Measurements from ENCODE around the gene CENPX. TPM values are rescaled to one million over a fixed set of nuclear protein-coding genes. Genes with fewer than 3 reads are reported as not detected.

The CENPX gene
- polyA plus RNA-seq, 1 donor (not counting 4 experiments of a cell fraction or from before 2014, with no cell fraction given), result 48.2 TPM

- H3K9me1 ChIP-seq (ENCODE audit: control insufficient read depth, extremely low read depth, insufficient read depth, low read length), result no peaks in the 10 kb centered on the region
- no peak overlapping the region for H3K4me3 ChIP-seq (ENCODE audit: control insufficient read depth in 2 of 3, extremely low read depth in 1 of 3, insufficient read depth in 2 of 3, low read depth in 1 of 3, low read length in 3 of 3)
- no peak overlapping the region for H3K4me2 ChIP-seq (ENCODE audit: control insufficient read depth, extremely low read depth, insufficient read depth, low read depth, low read length)
- H3K4me1 ChIP-seq (ENCODE audit: control insufficient read depth, extremely low read depth, insufficient read depth, low read length), result peaks cover 27% of the 10 kb centered on the region
- no peaks in the 10 kb centered on the region for H3K27me3 ChIP-seq (ENCODE audit: control insufficient read depth, extremely low read depth, insufficient read depth, low read length)
- TF ChIP-seq EZH2 (IDR thresholded peaks at IDR 0.05; ENCODE audit: low read length), result no peak
- TF ChIP-seq, protein P1, sequence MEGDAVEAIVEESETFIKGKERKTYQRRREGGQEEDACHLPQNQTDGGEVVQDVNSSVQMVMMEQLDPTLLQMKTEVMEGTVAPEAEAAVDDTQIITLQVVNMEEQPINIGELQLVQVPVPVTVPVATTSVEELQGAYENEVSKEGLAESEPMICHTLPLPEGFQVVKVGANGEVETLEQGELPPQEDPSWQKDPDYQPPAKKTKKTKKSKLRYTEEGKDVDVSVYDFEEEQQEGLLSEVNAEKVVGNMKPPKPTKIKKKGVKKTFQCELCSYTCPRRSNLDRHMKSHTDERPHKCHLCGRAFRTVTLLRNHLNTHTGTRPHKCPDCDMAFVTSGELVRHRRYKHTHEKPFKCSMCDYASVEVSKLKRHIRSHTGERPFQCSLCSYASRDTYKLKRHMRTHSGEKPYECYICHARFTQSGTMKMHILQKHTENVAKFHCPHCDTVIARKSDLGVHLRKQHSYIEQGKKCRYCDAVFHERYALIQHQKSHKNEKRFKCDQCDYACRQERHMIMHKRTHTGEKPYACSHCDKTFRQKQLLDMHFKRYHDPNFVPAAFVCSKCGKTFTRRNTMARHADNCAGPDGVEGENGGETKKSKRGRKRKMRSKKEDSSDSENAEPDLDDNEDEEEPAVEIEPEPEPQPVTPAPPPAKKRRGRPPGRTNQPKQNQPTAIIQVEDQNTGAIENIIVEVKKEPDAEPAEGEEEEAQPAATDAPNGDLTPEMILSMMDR (optimal IDR thresholded peaks at IDR 0.05 in 1 of 3, IDR thresholded peaks at IDR 0.05 in 1 of 3, conservative IDR thresholded peaks at IDR 0.05 in 1 of 3; ENCODE audit: extremely low read depth in 1 of 3, insufficient read depth in 2 of 3, low read length in 3 of 3), result no peak
- no peak overlapping the region for H2AFZ ChIP-seq (ENCODE audit: control insufficient read depth, low read length)
- no peak overlapping the region for H3K27ac ChIP-seq (ENCODE audit: control insufficient read depth, insufficient read depth, low read length)
- no peaks in the 10 kb centered on the region for H3K79me2 ChIP-seq (ENCODE audit: control insufficient read depth, insufficient read depth, low read length)
- DNase-seq (ENCODE audit: low read depth, low spot score) (no peak), FAIRE-seq (no peak)
- no peak overlapping the region for H3K9ac ChIP-seq (ENCODE audit: control insufficient read depth, extremely low read depth, insufficient read depth, low read length)
- H3K36me3 ChIP-seq (ENCODE audit: control insufficient read depth in 2 of 2, extremely low read depth in 1 of 2, insufficient read depth in 2 of 2, low read length in 2 of 2), result peaks cover 0 to 3% of the 10 kb centered on the region in 2 experiments
- peaks cover 3% of the 10 kb centered on the region for H4K20me1 ChIP-seq (ENCODE audit: control insufficient read depth, extremely low read depth, insufficient read depth, low read length)
- H3K9me3 ChIP-seq (ENCODE audit: control insufficient read depth, low read depth, low read length), result no peaks in the 10 kb centered on the region
- dilution Hi-C loops (cut with MboI; ENCODE audit: extremely low pct_ligation_motif_present, low sequenced_read_pairs), result no loop called here
Observed at GRCh38 chr17:82028246-82028645, 5.6 kb upstream of the CENPX start.

- Histone ChIP-seq H3K79me2 (ENCODE audit: control insufficient read depth, insufficient read depth, low read length) (peaks cover 5% of the 10 kb centered on the region), H3K4me1 (ENCODE audit: control insufficient read depth, extremely low read depth, insufficient read depth, low read length) (peaks cover 28% of the 10 kb centered on the region), H4K20me1 (ENCODE audit: control insufficient read depth, extremely low read depth, insufficient read depth, low read length) (peaks cover 3% of the 10 kb centered on the region), H3K36me3 (ENCODE audit: control insufficient read depth in 2 of 2, extremely low read depth in 1 of 2, insufficient read depth in 2 of 2, low read length in 2 of 2) (peaks cover 0 to 3% of the 10 kb centered on the region in 2 experiments), H3K4me3 (ENCODE audit: control insufficient read depth in 2 of 3, extremely low read depth in 1 of 3, insufficient read depth in 2 of 3, low read depth in 1 of 3, low read length in 3 of 3) (no peak overlapping the region), H3K4me2 (ENCODE audit: control insufficient read depth, extremely low read depth, insufficient read depth, low read depth, low read length) (no peak overlapping the region), H3K27me3 (ENCODE audit: control insufficient read depth, extremely low read depth, insufficient read depth, low read length) (no peaks in the 10 kb centered on the region), H2AFZ (ENCODE audit: control insufficient read depth, low read length) (no peak overlapping the region), H3K9me3 (ENCODE audit: control insufficient read depth, low read depth, low read length) (no peaks in the 10 kb centered on the region), H3K27ac (ENCODE audit: control insufficient read depth, insufficient read depth, low read length) (no peak overlapping the region), H3K9me1 (ENCODE audit: control insufficient read depth, extremely low read depth, insufficient read depth, low read length) (no peaks in the 10 kb centered on the region), H3K9ac (ENCODE audit: control insufficient read depth, extremely low read depth, insufficient read depth, low read length) (no peak overlapping the region)
- TF ChIP-seq EZH2 (IDR thresholded peaks at IDR 0.05; ENCODE audit: low read length), result no peak
- TF ChIP-seq, protein P1 (optimal IDR thresholded peaks at IDR 0.05 in 1 of 3, IDR thresholded peaks at IDR 0.05 in 1 of 3, conservative IDR thresholded peaks at IDR 0.05 in 1 of 3; ENCODE audit: extremely low read depth in 1 of 3, insufficient read depth in 2 of 3, low read length in 3 of 3), result no peak
- DNase-seq (ENCODE audit: low read depth, low spot score) (no peak), FAIRE-seq (no peak)
- dilution Hi-C loops (cut with MboI; ENCODE audit: extremely low pct_ligation_motif_present, low sequenced_read_pairs), result no loop called here
Observed at GRCh38 chr17:82025401-82026107, 2.9 kb upstream of the CENPX start.
